Fibroblast of mammary gland (primary cell): Measurements from ENCODE around the gene SLC22A4.

Source experiments
- DNase-seq: peaks from one replicate; pipeline ENCODE4 v3.0.0-alpha.2; 2010; ENCODE audit warnings: low read depth
- H3K4me3 ChIP-seq: 2 replicates; pipeline ENCODE4 v1.5.1; 2011; ENCODE audit warnings: low read depth, mild to moderate bottlenecking, low read length, moderate library complexity; ENCODE audit not compliant: control insufficient read depth
- CTCF ChIP-seq: conservative IDR thresholded peaks from 2 replicates; pipeline ENCODE4 v1.5.1; 2011; ENCODE audit warnings: low read depth, low read length, inconsistent platforms; ENCODE audit not compliant: control insufficient read depth, insufficient read depth

Gene SLC22A4

GRCh38 chr5:132388244-132389050, 94.3 kb downstream of the SLC22A4 start:
- no peak overlapping the region for H3K4me3 ChIP-seq
- TF ChIP-seq CTCF: no peak
- DNase-seq: peak; percentile 77

GRCh38 chr5:132389051-132389331, 94.8 kb downstream of the SLC22A4 start:
- no peak for DNase-seq
- H3K4me3 ChIP-seq: no peak overlapping the region
- TF ChIP-seq CTCF: no peak

GRCh38 chr5:132389585-132390286, 95.5 kb downstream of the SLC22A4 start:
- peak; percentile 100 for DNase-seq
- no peak for TF ChIP-seq CTCF
- H3K4me3 ChIP-seq: no peak overlapping the region

GRCh38 chr5:132391247-132391646, 97.1 kb downstream of the SLC22A4 start:
- TF ChIP-seq CTCF: no peak
- no peak overlapping the region for H3K4me3 ChIP-seq
- DNase-seq: no peak

- DNase-seq: no peak
- H3K4me3 ChIP-seq: no peak overlapping the region
- no peak for TF ChIP-seq CTCF
Observed at GRCh38 chr5:132391870-132392269, 97.7 kb downstream of the SLC22A4 start.

GRCh38 chr5:132392411-132392810, 98.2 kb downstream of the SLC22A4 start:
- DNase-seq: no peak
- TF ChIP-seq CTCF: no peak
- H3K4me3 ChIP-seq: no peak overlapping the region
